ENCODE measurements around the gene NAB1.

DNA sequence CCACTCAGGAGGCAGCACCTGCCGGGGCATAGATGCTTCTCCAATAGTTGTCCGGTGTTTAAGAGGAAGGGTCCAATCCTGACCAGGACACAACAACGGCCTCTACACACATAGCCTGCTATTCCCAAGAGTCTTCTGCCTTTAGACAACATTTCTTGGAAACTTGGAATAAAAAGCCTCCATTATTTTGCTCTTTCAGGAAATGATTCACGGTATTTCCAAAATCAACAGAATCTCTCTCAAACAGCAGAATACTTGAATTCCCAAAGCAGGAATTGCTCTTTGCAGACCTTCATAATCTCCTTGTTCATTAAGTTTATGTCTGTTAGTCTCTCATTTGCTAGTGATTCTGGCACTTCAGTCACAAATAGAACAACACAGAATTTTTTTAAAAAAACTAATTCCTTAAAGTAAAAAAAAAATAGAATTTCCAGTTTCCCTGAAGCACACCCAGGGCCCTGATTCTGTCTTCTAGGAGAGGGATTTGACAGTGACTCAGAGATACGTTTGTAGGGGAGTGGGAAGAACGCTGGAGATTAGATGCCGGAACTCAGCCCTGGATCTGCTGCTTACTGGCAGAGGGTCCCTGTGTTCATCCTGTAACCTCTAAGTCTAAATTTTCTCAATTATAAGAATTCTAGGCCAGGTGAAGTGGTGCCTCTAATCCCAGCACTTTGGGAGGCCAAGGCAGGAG, 74.7 kb downstream of the NAB1 start:
- TF ChIP-seq, protein P1, sequence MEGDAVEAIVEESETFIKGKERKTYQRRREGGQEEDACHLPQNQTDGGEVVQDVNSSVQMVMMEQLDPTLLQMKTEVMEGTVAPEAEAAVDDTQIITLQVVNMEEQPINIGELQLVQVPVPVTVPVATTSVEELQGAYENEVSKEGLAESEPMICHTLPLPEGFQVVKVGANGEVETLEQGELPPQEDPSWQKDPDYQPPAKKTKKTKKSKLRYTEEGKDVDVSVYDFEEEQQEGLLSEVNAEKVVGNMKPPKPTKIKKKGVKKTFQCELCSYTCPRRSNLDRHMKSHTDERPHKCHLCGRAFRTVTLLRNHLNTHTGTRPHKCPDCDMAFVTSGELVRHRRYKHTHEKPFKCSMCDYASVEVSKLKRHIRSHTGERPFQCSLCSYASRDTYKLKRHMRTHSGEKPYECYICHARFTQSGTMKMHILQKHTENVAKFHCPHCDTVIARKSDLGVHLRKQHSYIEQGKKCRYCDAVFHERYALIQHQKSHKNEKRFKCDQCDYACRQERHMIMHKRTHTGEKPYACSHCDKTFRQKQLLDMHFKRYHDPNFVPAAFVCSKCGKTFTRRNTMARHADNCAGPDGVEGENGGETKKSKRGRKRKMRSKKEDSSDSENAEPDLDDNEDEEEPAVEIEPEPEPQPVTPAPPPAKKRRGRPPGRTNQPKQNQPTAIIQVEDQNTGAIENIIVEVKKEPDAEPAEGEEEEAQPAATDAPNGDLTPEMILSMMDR (IDR thresholded peaks at IDR 0.05; ENCODE audit: insufficient read depth, low read length, poor library complexity, severe bottlenecking): no peak
- TF ChIP-seq EZH2phosphoT487 (conservative IDR thresholded peaks at IDR 0.05; ENCODE audit: low read length): no peak
